Left ventricle myocardium inferior (tissue), 1 donor: ENCODE measurements around the gene ISM1. TPM values are rescaled to one million over a fixed set of nuclear protein-coding genes. Genes with fewer than 3 reads are reported as not detected.

ENCODE experiments used
- DNase-seq: peaks from one replicate; pipeline ENCODE4 v3.0.0-alpha.2; 2020
- H3K27ac ChIP-seq: fragments of 200-600 bp; replicated peaks from 2 replicates; pipeline ENCODE4 v1.8.0; 2021
- H3K27me3 ChIP-seq: fragments of 200-600 bp; 2 replicates; pipeline ENCODE4 v1.8.0; 2021; ENCODE audit warnings: low read depth
- H3K36me3 ChIP-seq: fragments of 200-600 bp; 2 replicates; pipeline ENCODE4 v1.8.0; 2021
- H3K4me1 ChIP-seq: fragments of 200-600 bp; 2 replicates; pipeline ENCODE4 v1.8.0; 2021
- H3K4me3 ChIP-seq: fragments of 200-600 bp; 2 replicates; pipeline ENCODE4 v1.8.0; 2021; ENCODE audit warnings: mild to moderate bottlenecking, moderate library complexity
- H3K9me3 ChIP-seq: fragments of 200-600 bp; replicated peaks from 2 replicates; pipeline ENCODE4 v1.8.0; 2021
- CTCF ChIP-seq: fragments of 200-600 bp; IDR thresholded peaks from 2 replicates; pipeline ENCODE4 v1.8.0; 2021; ENCODE audit warnings: antibody characterized with exemption, mild to moderate bottlenecking, borderline replicate concordance
- intact Hi-C: fragments of 100-400 bp; cut with micrococcal nuclease; formaldehyde crosslinking; loops from one replicate; pipeline ENCODE4 v1.11.0; 2022
- total RNA-seq: library from RNA; stranded (reverse); fragmentation: NEBNext Ultra II Directional; extraction: Animal tissue kit (Norgen Biotek cat#: 25700); gene quantifications from one replicate; pipeline ENCODE4 v1.2.1, GENCODE V29; 2021
- donor health status: DM: no; HTN: yes; CAD: no; lungs with severe emphysema.

ISM1 gene
- total RNA-seq, 1 donor from 2014 or later, result 1.3 TPM

DNA sequence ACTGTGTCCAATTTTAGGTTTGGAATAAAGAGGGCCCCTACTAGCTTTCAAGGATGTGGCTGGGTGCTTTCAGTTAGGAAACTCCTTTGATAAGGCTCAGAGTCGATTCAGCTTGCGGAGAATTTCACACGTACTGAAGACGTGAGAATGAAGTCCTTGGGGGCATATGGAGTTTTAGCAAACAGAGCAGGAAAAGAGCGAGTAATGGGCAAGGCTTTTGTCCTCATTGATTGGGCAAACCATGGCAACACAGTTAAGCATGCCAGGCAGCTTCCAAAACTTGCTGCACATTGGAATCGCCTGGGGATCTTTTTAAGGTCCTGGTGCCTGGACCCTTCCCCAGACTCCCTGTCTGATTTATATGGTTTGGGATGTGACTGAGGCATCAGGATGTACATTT is 29.2 kb downstream of the ISM1 start:
- no peak for TF ChIP-seq CTCF
- no peaks in the 10 kb centered on the region for H3K9me3 ChIP-seq
- intact Hi-C loops, result no loop called here

GRCh38 chr20:13251106-13251903 is 30.2 kb downstream of the ISM1 start:
- Histone ChIP-seq H3K4me3 (no peak overlapping the region), H3K4me1 (peaks cover 6% of the 10 kb centered on the region), H3K9me3 (no peaks in the 10 kb centered on the region), H3K27ac (no peak overlapping the region), H3K36me3 (no peaks in the 10 kb centered on the region), H3K27me3 (peaks cover 9% of the 10 kb centered on the region)
- TF ChIP-seq CTCF, result no peak
- intact Hi-C loops, result no loop called here
- DNase-seq, result no peak

More for the DNA sequence above, 29.2 kb downstream of the ISM1 start:
- DNase-seq, result no peak
- H3K4me3 ChIP-seq, result no peak overlapping the region
- no peaks in the 10 kb centered on the region for H3K36me3 ChIP-seq
- H3K27me3 ChIP-seq, result peaks cover 9% of the 10 kb centered on the region
- H3K4me1 ChIP-seq, result peaks cover 6% of the 10 kb centered on the region
- H3K27ac ChIP-seq, result no peak overlapping the region

- Histone ChIP-seq H3K27me3 (peaks cover 9% of the 10 kb centered on the region), H3K9me3 (no peaks in the 10 kb centered on the region), H3K27ac (no peak overlapping the region), H3K4me3 (no peak overlapping the region), H3K36me3 (no peaks in the 10 kb centered on the region), H3K4me1 (peaks cover 6% of the 10 kb centered on the region)
- DNase-seq, result no peak
- TF ChIP-seq CTCF, result no peak
- intact Hi-C loops, result no loop called here
These were observed 30.8 kb downstream of the ISM1 start for GRCh38 chr20:13251904-13252297.

DNA sequence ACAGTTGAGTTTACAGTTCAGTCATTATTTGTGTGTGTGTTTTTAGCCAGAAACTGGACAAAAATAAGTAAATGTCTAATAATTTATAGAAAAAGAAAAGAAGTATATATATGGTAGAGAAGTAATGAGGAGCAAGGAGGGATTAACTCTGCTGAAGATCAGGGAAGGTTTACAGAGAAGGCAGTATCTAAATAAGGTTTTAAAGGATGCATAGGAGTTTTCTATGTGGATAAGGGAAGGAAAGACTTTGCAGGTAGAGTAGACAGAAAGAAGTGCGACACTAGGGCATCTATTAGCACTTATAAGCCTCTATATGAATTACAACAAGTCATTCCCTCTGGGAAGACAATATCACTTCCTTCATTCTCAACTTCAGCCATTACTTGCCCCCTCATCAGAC is 34.3 kb downstream of the ISM1 start:
- Histone ChIP-seq H3K36me3 (no peaks in the 10 kb centered on the region), H3K9me3 (no peaks in the 10 kb centered on the region), H3K4me3 (no peak overlapping the region), H3K4me1 (no peaks in the 10 kb centered on the region), H3K27ac (no peak overlapping the region), H3K27me3 (peaks cover 9% of the 10 kb centered on the region)
- no peak for DNase-seq
- intact Hi-C loops, result no loop called here
- TF ChIP-seq CTCF, result no peak

GRCh38 chr20:13256606-13257005 is 35.5 kb downstream of the ISM1 start:
- Histone ChIP-seq H3K4me1 (no peaks in the 10 kb centered on the region), H3K36me3 (no peaks in the 10 kb centered on the region), H3K27ac (no peak overlapping the region), H3K9me3 (no peaks in the 10 kb centered on the region), H3K27me3 (peaks cover 9% of the 10 kb centered on the region), H3K4me3 (no peak overlapping the region)
- no peak for TF ChIP-seq CTCF
- intact Hi-C loops, result no loop called here
- DNase-seq, result no peak
